COLO668 (cell line): ENCODE results near the gene P2RX5.

Source experiments
- DNase-seq: peaks from one replicate; lab custom pipeline; 2025; ENCODE audit not compliant: unreplicated experiment; lab: John Stamatoyannopoulos, UW

Gene P2RX5

GRCh38 chr17:3626831-3627768, 68.9 kb downstream of the P2RX5 start:
- no peak for DNase-seq
